Endothelial cell of umbilical vein (primary cell): ENCODE data around the gene INPP5A. TPM values are rescaled to one million over a fixed set of nuclear protein-coding genes. Genes with fewer than 3 reads are reported as not detected.

Source experiments
- BruUV-seq: library from RNA; stranded (reverse); fragments of 400-500 nt; replicated peaks from 2 replicates; lab custom pipeline; 2021; lab: Mats Ljungman, UMichigan
- CTCF ChIA-PET: fragments of 300-600, 350-600 bp; sonication (Branson Sonifier 250); formaldehyde crosslinking; loops from one replicate; lab custom pipeline; 2021; ENCODE audit warnings: antibody characterized with exemption, inconsistent platforms; lab: Charles Lee
- POLR2A ChIA-PET: fragments of 300-600, 350-600 bp; sonication (Branson Sonifier 250); formaldehyde crosslinking; loops from one replicate; lab custom pipeline; 2021; ENCODE audit warnings: antibody characterized with exemption, inconsistent platforms; lab: Charles Lee
- DNase-seq: peaks from one replicate; pipeline ENCODE4 v3.0.0-alpha.2; 2011; ENCODE audit warnings: low read depth, low spot score
- FAIRE-seq: peaks from 2 replicates; lab custom pipeline; 2011; peaks lifted over from hg19 to GRCh38; lab: Jason Lieb, UNC
- H2AFZ ChIP-seq: 2 replicates; pipeline ENCODE4 v1.6.0; 2012; ENCODE audit warnings: low read depth, low read length, control low read depth, inconsistent platforms
- H3K27ac ChIP-seq: 2 replicates; pipeline ENCODE4 v1.5.1; 2011; ENCODE audit warnings: low read depth, mild to moderate bottlenecking, control low read depth, low read length, moderate library complexity; ENCODE audit not compliant: insufficient read depth
- H3K27me3 ChIP-seq, 2 experiments: 2 replicates each; pipeline versions ENCODE4 v1.6.0 to v1.6.1; 2011; ENCODE audit warnings: low read length in 2 of 2, mixed read lengths in 1 of 2; ENCODE audit not compliant: control insufficient read depth in 2 of 2, insufficient read depth in 2 of 2
- H3K36me3 ChIP-seq, 2 experiments: 2 replicates in 1 of 2; 3 replicates in 1 of 2; pipeline ENCODE4 v1.5.1; 2011; ENCODE audit warnings: low read length in 2 of 2, mild to moderate bottlenecking in 1 of 2, moderate library complexity in 1 of 2; ENCODE audit not compliant: control insufficient read depth in 2 of 2, insufficient read depth in 2 of 2; ENCODE audit errors: extremely low read depth in 1 of 2
- H3K4me1 ChIP-seq: 3 replicates; pipeline ENCODE4 v1.5.1; 2011; ENCODE audit warnings: mild to moderate bottlenecking, low read length; ENCODE audit not compliant: control insufficient read depth, insufficient read depth; ENCODE audit errors: extremely low read depth
- H3K4me2 ChIP-seq: 2 replicates; pipeline ENCODE4 v1.6.1; 2011; ENCODE audit warnings: low read length, control low read depth, mixed read lengths; ENCODE audit not compliant: insufficient read depth
- H3K4me3 ChIP-seq, 3 experiments: fragments of 200-600 bp in 1 of 3; sonication (generic), shearing (Covaris generic) in 1 of 3; replicated peaks in 1 of 3; 2 replicates each; pipeline ENCODE4 v1.5.1; 2011 to 2016; ENCODE audit warnings: control low read depth in 3 of 3, low read length in 3 of 3, mild to moderate bottlenecking in 2 of 3, inconsistent platforms in 1 of 3, low read depth in 1 of 3, moderate library complexity in 1 of 3; ENCODE audit not compliant: insufficient read depth in 1 of 3
- H3K79me2 ChIP-seq: 2 replicates; pipeline ENCODE4 v1.6.0; 2012; ENCODE audit warnings: low read length, inconsistent platforms; ENCODE audit not compliant: control insufficient read depth, insufficient read depth
- H3K9ac ChIP-seq: replicated peaks from 2 replicates; pipeline ENCODE3; 2011; ENCODE audit warnings: low read length, control low read depth; ENCODE audit not compliant: insufficient read depth; ENCODE audit errors: extremely low read depth
- H3K9me1 ChIP-seq: replicated peaks from 3 replicates; pipeline ENCODE4 v1.6.0; 2011; ENCODE audit warnings: mild to moderate bottlenecking, low read length; ENCODE audit not compliant: control insufficient read depth, insufficient read depth; ENCODE audit errors: extremely low read depth
- H3K9me3 ChIP-seq: replicated peaks from 2 replicates; pipeline ENCODE4 v1.5.1; 2012; ENCODE audit warnings: low read length, inconsistent platforms; ENCODE audit not compliant: control insufficient read depth, insufficient read depth
- H4K20me1 ChIP-seq: replicated peaks from 2 replicates; pipeline ENCODE3; 2011; ENCODE audit warnings: mild to moderate bottlenecking, low read length; ENCODE audit not compliant: control insufficient read depth, insufficient read depth; ENCODE audit errors: extremely low read depth
- CTCF ChIP-seq, 2 donors: IDR thresholded peaks; 1 replicate in 1 of 2; 2 replicates in 1 of 2; pipeline ENCODE4 v1.5.1; 2011; ENCODE audit warnings: low read length in 2 of 2, mild to moderate bottlenecking in 2 of 2, moderate library complexity in 2 of 2, control low read depth in 1 of 2, inconsistent platforms in 1 of 2, low read depth in 1 of 2; ENCODE audit not compliant: insufficient read depth in 1 of 2; ENCODE audit errors: extremely low read depth in 1 of 2
- EZH2 ChIP-seq: IDR thresholded peaks from 2 replicates; pipeline ENCODE4 v1.6.1; 2012; ENCODE audit warnings: borderline replicate concordance, low read depth, mild to moderate bottlenecking, moderate library complexity, low read length, inconsistent platforms; ENCODE audit not compliant: severe bottlenecking
- FOS ChIP-seq: IDR thresholded peaks from 2 replicates; pipeline ENCODE4 v1.6.1; 2011; ENCODE audit warnings: mild to moderate bottlenecking, low read length, moderate library complexity, borderline replicate concordance; ENCODE audit not compliant: insufficient read depth
- GATA2 ChIP-seq: IDR thresholded peaks from 2 replicates; pipeline ENCODE4 v1.7.0; 2011; ENCODE audit warnings: low read depth, mild to moderate bottlenecking, moderate library complexity, mixed read lengths, low read length; ENCODE audit not compliant: insufficient read length, insufficient read depth
- MYC ChIP-seq: IDR thresholded peaks from one replicate; pipeline ENCODE4 v1.6.1; 2011; ENCODE audit warnings: mild to moderate bottlenecking, low read depth, low read length
- POLR2A ChIP-seq: IDR thresholded peaks from 2 replicates; pipeline ENCODE4 v1.6.1; 2012; ENCODE audit warnings: low read depth, mild to moderate bottlenecking, control low read depth, low read length
- POLR2AphosphoS5 ChIP-seq: IDR thresholded peaks from 2 replicates; pipeline ENCODE4 v1.6.1; 2012; ENCODE audit warnings: low read depth, mild to moderate bottlenecking, control low read depth, low read length, moderate library complexity; ENCODE audit not compliant: insufficient read depth
- dilution Hi-C: fragments of 300-500 bp; cut with MboI; formaldehyde crosslinking; loops from one replicate; pipeline ENCODE4 v1.15.0; 2019; ENCODE audit warnings: low sequenced_read_pairs; ENCODE audit not compliant: extremely low pct_ligation_motif_present
- intact Hi-C: fragments of 100-400 bp; cut with micrococcal nuclease; formaldehyde crosslinking; loops from one replicate; pipeline ENCODE4 v1.10.0; 2022
- polyA plus RNA-seq, 4 experiments: library from polyadenylated mRNA; depleted of rRNA in 3 of 4; stranded (reverse) in 3 of 4; unstranded in 1 of 4; fragments of >200 nt; gene quantifications; 2 replicates each; pipeline versions ENCODE4 v1.2.1 to v1.2.3, GENCODE V29; 2011 to 2012; ENCODE audit warnings: missing spikeins in 1 of 4
- total RNA-seq: library from RNA; stranded (reverse); gene quantifications from 2 replicates; pipeline ENCODE4 v1.2.3, GENCODE V29; 2021

The INPP5A gene
- total and polyA plus RNA-seq, 2 donors (not counting 3 experiments of a cell fraction or from before 2014, with no cell fraction given): 22.9 to 33.2 TPM

- H4K20me1 ChIP-seq: no peaks in the 10 kb centered on the region
- no TSS peak for BruUV-seq
- POLR2A ChIA-PET: no interaction called here
- CTCF ChIA-PET: interaction anchor here (0.8 to 2.4 kb wide), 2 partner anchors 22 to 138 kb away, joined by 3 to 14 read pairs; no protein-coding TSS in a partner anchor
- no peaks in the 10 kb centered on the region for H3K9me1 ChIP-seq
- no peaks in the 10 kb centered on the region for H3K36me3 ChIP-seq
- dilution Hi-C loops (no loop called here), intact Hi-C loops (no loop called here)
- no peak for FAIRE-seq
- H3K9me3 ChIP-seq: no peaks in the 10 kb centered on the region
- no peak overlapping the region for H3K4me3 ChIP-seq
- no peak overlapping the region for H3K4me2 ChIP-seq
- TF ChIP-seq POLR2A (no peak), MYC (no peak), POLR2AphosphoS5 (no peak), CTCF (IDR thresholded peaks at IDR 0.05; ENCODE audit: extremely low read depth in 1 of 2, insufficient read depth in 1 of 2, low read depth in 1 of 2, low read length in 2 of 2) (no peak), FOS (no peak), EZH2 (no peak), GATA2 (no peak)
- no peak overlapping the region for H2AFZ ChIP-seq
- H3K79me2 ChIP-seq: no peaks in the 10 kb centered on the region
- H3K27ac ChIP-seq: no peak overlapping the region
- no peak overlapping the region for H3K9ac ChIP-seq
- peaks cover 15 to 16% of the 10 kb centered on the region in 2 experiments for H3K27me3 ChIP-seq
- H3K4me1 ChIP-seq: no peaks in the 10 kb centered on the region
- DNase-seq: no peak
These were observed 255.2 kb downstream of the INPP5A start for GRCh38 chr10:132792796-132793195.
